H1 (cell line): ENCODE data around the gene FHIT.

Source experiments
- BACH1 ChIP-seq: IDR thresholded peaks from 2 replicates; pipeline ENCODE4 v1.6.1; 2012; ENCODE audit warnings: low read length, improper control_type of control experiment
- EGR1 ChIP-seq: IDR thresholded peaks from 2 replicates; pipeline ENCODE4 v1.6.1; 2011; ENCODE audit warnings: low read depth, low read length, borderline replicate concordance
- EP300 ChIP-seq, 2 experiments: IDR thresholded peaks; 1 replicate in 1 of 2; 2 replicates in 1 of 2; pipeline ENCODE4 v1.6.1; 2011 to 2012; ENCODE audit warnings: low read depth in 2 of 2, low read length in 2 of 2, mild to moderate bottlenecking in 2 of 2, borderline replicate concordance in 1 of 2, inconsistent platforms in 1 of 2, moderate library complexity in 1 of 2
- POLR2A ChIP-seq, 2 experiments: IDR thresholded peaks; 1 replicate in 1 of 2; 2 replicates in 1 of 2; pipeline ENCODE4 v1.6.1; 2011; ENCODE audit warnings: low read depth in 2 of 2, low read length in 2 of 2, mild to moderate bottlenecking in 2 of 2; ENCODE audit errors: control extremely low read depth in 1 of 2
- YY1 ChIP-seq: IDR thresholded peaks from 2 replicates; pipeline ENCODE4 v1.6.1; 2011; ENCODE audit warnings: low read depth, mild to moderate bottlenecking, low read length
- TF ChIP-seq, protein P1 (sequence below), 3 experiments: IDR thresholded peaks; 1 replicate in 2 of 3; 2 replicates in 1 of 3; pipeline versions ENCODE4 v1.5.1 to v1.6.1; 2011; ENCODE audit warnings: low read length in 3 of 3, mild to moderate bottlenecking in 3 of 3, inconsistent platforms in 2 of 3, low read depth in 1 of 3, moderate library complexity in 1 of 3; ENCODE audit not compliant: insufficient read depth in 1 of 3; ENCODE audit errors: control extremely low read depth in 1 of 3

DNA sequence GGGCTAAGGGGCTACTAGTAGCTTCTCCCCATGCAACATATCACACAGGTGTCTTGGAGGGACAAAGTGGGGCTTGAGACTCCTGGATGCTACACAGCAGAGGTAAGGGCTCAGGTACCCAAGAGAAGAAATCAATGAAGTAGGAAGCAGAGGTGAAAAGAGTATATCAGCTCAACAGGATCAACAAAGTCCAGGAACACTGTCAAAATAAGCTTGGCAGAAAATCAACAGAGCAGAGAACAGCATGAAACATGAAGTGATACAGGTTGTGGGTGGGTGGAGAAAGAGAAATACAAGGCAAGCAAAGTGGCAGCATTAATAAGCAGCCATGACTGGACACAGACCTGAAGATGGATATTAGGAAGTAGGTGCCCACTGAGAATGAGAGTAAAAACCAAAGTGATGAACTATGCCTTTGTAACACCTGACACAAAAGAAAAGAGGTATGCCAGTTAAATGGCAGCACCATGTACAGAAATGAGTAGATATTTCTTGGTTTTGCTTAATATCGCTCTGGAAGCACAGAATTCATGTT lies 637.4 kb downstream of the FHIT start:
- TF ChIP-seq POLR2A (IDR thresholded peaks at IDR 0.05; ENCODE audit: control extremely low read depth in 1 of 2, low read depth in 2 of 2, low read length in 2 of 2), result no peak
- no peak for TF ChIP-seq EP300 (IDR thresholded peaks at IDR 0.05; ENCODE audit: borderline replicate concordance in 1 of 2, low read depth in 2 of 2, low read length in 2 of 2)
- TF ChIP-seq, protein P1, sequence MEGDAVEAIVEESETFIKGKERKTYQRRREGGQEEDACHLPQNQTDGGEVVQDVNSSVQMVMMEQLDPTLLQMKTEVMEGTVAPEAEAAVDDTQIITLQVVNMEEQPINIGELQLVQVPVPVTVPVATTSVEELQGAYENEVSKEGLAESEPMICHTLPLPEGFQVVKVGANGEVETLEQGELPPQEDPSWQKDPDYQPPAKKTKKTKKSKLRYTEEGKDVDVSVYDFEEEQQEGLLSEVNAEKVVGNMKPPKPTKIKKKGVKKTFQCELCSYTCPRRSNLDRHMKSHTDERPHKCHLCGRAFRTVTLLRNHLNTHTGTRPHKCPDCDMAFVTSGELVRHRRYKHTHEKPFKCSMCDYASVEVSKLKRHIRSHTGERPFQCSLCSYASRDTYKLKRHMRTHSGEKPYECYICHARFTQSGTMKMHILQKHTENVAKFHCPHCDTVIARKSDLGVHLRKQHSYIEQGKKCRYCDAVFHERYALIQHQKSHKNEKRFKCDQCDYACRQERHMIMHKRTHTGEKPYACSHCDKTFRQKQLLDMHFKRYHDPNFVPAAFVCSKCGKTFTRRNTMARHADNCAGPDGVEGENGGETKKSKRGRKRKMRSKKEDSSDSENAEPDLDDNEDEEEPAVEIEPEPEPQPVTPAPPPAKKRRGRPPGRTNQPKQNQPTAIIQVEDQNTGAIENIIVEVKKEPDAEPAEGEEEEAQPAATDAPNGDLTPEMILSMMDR (IDR thresholded peaks at IDR 0.05; ENCODE audit: control extremely low read depth in 1 of 3, insufficient read depth in 1 of 3, low read depth in 1 of 3, low read length in 3 of 3), result no peak
- no peak for TF ChIP-seq YY1
- no peak for TF ChIP-seq EGR1
- no peak for TF ChIP-seq BACH1
